ENCODE data around the gene MPHOSPH6.

DNA sequence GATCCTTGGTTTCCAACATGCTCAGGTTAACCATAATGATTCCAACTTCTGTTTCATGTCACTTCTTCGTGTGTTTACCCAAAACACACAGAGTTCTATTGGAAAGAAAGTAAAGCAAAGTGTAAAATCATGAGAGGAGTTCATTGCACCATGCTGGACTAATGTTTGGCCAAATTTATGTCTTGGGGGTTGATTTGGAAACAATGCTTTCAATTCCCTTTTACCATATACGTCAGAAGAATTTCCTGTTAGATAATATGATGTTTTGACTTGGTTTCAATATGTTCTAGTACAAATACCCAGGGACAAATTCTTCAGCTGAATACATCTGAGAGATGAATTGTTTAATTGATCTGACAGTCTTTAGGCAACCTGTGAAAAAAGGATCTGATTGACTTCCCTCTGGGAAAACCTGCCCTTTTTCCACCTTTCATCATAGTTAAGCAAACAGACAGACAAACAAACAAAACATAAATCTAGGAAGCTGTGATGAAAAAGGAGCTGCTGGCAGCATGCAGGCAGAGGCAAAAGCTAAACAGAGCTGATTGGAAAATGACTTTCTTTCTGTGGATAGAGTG lies 26.0 kb upstream of the MPHOSPH6 start:
- no peak for TF ChIP-seq CTCF (IDR thresholded peaks at IDR 0.05; ENCODE audit: insufficient read depth, low read length)
- TF ChIP-seq POLR2AphosphoS5 (IDR thresholded peaks at IDR 0.05; ENCODE audit: low read depth) = no peak
- TF ChIP-seq, protein P1, sequence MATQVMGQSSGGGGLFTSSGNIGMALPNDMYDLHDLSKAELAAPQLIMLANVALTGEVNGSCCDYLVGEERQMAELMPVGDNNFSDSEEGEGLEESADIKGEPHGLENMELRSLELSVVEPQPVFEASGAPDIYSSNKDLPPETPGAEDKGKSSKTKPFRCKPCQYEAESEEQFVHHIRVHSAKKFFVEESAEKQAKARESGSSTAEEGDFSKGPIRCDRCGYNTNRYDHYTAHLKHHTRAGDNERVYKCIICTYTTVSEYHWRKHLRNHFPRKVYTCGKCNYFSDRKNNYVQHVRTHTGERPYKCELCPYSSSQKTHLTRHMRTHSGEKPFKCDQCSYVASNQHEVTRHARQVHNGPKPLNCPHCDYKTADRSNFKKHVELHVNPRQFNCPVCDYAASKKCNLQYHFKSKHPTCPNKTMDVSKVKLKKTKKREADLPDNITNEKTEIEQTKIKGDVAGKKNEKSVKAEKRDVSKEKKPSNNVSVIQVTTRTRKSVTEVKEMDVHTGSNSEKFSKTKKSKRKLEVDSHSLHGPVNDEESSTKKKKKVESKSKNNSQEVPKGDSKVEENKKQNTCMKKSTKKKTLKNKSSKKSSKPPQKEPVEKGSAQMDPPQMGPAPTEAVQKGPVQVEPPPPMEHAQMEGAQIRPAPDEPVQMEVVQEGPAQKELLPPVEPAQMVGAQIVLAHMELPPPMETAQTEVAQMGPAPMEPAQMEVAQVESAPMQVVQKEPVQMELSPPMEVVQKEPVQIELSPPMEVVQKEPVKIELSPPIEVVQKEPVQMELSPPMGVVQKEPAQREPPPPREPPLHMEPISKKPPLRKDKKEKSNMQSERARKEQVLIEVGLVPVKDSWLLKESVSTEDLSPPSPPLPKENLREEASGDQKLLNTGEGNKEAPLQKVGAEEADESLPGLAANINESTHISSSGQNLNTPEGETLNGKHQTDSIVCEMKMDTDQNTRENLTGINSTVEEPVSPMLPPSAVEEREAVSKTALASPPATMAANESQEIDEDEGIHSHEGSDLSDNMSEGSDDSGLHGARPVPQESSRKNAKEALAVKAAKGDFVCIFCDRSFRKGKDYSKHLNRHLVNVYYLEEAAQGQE (IDR thresholded peaks at IDR 0.05; ENCODE audit: insufficient replicate concordance, low read depth) = no peak
- no peak for TF ChIP-seq SPI1 (IDR thresholded peaks at IDR 0.05; ENCODE audit: borderline replicate concordance, low read depth)
- TF ChIP-seq GABPA (IDR thresholded peaks at IDR 0.05; ENCODE audit: low read depth) = no peak

Measured in HL-60 (cell line).